ENCODE measurements around the gene STXBP5.

GRCh38 chr6:147430811-147431210, 226.6 kb downstream of the STXBP5 start:
- TF ChIP-seq CTCF (IDR thresholded peaks at IDR 0.05) (no peak), EZH2 (IDR thresholded peaks at IDR 0.05; ENCODE audit: borderline replicate concordance, insufficient read depth, low read depth, low read length, poor library complexity, severe bottlenecking) (no peak)
